Tibial artery (tissue), 4 donors: Measurements from ENCODE around the gene WNT6.

Experiments used
- DNase-seq, 2 donors: peaks; one replicate each; pipeline ENCODE4 v3.0.0-alpha.2; 2019
- H3K27ac ChIP-seq, 2 donors: fragments of 200-600 bp; sonication (generic) in 1 of 2; 1 replicate in 1 of 2; 2 replicates in 1 of 2; pipeline ENCODE4 v1.5.1; 2018 to 2019; ENCODE audit warnings: mild to moderate bottlenecking in 1 of 2
- H3K27me3 ChIP-seq, 2 donors: fragments of 200-600 bp; sonication (generic) in 1 of 2; one replicate each; pipeline versions ENCODE4 v1.5.1 to v1.6.0; 2016 to 2019
- H3K36me3 ChIP-seq, 3 donors: fragments of 200-600 bp; sonication (generic) in 2 of 3; one replicate each; pipeline ENCODE4 v1.5.1; 2016 to 2019; ENCODE audit warnings: mild to moderate bottlenecking in 2 of 3
- H3K4me1 ChIP-seq, 4 donors: fragments of 200-600 bp; sonication (generic) in 2 of 4; 1 replicate in 3 of 4; 2 replicates in 1 of 4; pipeline ENCODE4 v1.5.1; 2016 to 2019
- H3K4me3 ChIP-seq, 2 donors: fragments of 200-600 bp; sonication (generic) in 1 of 2; 1 replicate in 1 of 2; 2 replicates in 1 of 2; pipeline ENCODE4 v1.5.1; 2018 to 2019; ENCODE audit warnings: mild to moderate bottlenecking in 2 of 2
- H3K9me3 ChIP-seq, 3 donors: fragments of 200-600 bp; sonication (generic) in 1 of 3; one replicate each; pipeline ENCODE4 v1.5.1; 2016 to 2019
- CTCF ChIP-seq, 2 experiments: fragments of 200-600 bp in 1 of 2; fragments of 450-650 bp in 1 of 2; IDR thresholded peaks; one replicate each; pipeline ENCODE4 v1.5.1; 2017 to 2019; ENCODE audit warnings: antibody characterized with exemption in 2 of 2, mild to moderate bottlenecking in 1 of 2, moderate library complexity in 1 of 2
- intact Hi-C: fragments of 100-400 bp; cut with DNase I; formaldehyde crosslinking; loops from one replicate; pipeline ENCODE4 v1.15.0; 2023; ENCODE audit warnings: low total_unique reads

The WNT6 gene

GRCh38 chr2:218813771-218814460 is 45.7 kb upstream of the WNT6 start:
- intact Hi-C loops: no loop called here
- no peak for DNase-seq
- H3K27ac ChIP-seq: no peak overlapping the region
- H3K9me3 ChIP-seq: no peaks in the 10 kb centered on the region
- TF ChIP-seq CTCF (IDR thresholded peaks at IDR 0.05): no peak
- no peak overlapping the region for H3K4me3 ChIP-seq
- H3K4me1 ChIP-seq: no peaks in the 10 kb centered on the region
- no peaks in the 10 kb centered on the region for H3K27me3 ChIP-seq
- peaks cover 20 to 73% (median 52%) of the 10 kb centered on the region in 3 donors for H3K36me3 ChIP-seq

- no peak overlapping the region for H3K4me3 ChIP-seq
- H3K9me3 ChIP-seq: no peaks in the 10 kb centered on the region
- H3K4me1 ChIP-seq: no peaks in the 10 kb centered on the region
- no peak for DNase-seq
- intact Hi-C loops: no loop called here
- TF ChIP-seq CTCF (IDR thresholded peaks at IDR 0.05): no peak
- H3K27me3 ChIP-seq: no peaks in the 10 kb centered on the region
- H3K36me3 ChIP-seq: peaks cover 20 to 78% (median 52%) of the 10 kb centered on the region in 3 donors
- no peak overlapping the region for H3K27ac ChIP-seq
These were observed 44.9 kb upstream of the WNT6 start for GRCh38 chr2:218814540-218815243.

GRCh38 chr2:218815244-218815637 is 44.4 kb upstream of the WNT6 start:
- Histone ChIP-seq H3K9me3 (no peaks in the 10 kb centered on the region), H3K27me3 (no peaks in the 10 kb centered on the region), H3K27ac (no peak overlapping the region), H3K36me3 (peaks cover 20 to 82% (median 58%) of the 10 kb centered on the region in 3 donors), H3K4me1 (no peaks in the 10 kb centered on the region), H3K4me3 (no peak overlapping the region)
- DNase-seq: no peak
- intact Hi-C loops: no loop called here
- TF ChIP-seq CTCF (IDR thresholded peaks at IDR 0.05): no peak

- H3K4me3 ChIP-seq: no peak overlapping the region
- H3K4me1 ChIP-seq: no peaks in the 10 kb centered on the region
- intact Hi-C loops: no loop called here
- no peak for TF ChIP-seq CTCF (IDR thresholded peaks at IDR 0.05)
- no peaks in the 10 kb centered on the region for H3K27me3 ChIP-seq
- H3K36me3 ChIP-seq: peaks cover 20 to 86% (median 59%) of the 10 kb centered on the region in 3 donors
- no peak overlapping the region for H3K27ac ChIP-seq
- no peaks in the 10 kb centered on the region for H3K9me3 ChIP-seq
- DNase-seq: no peak
These were observed 44.0 kb upstream of the WNT6 start for GRCh38 chr2:218815649-218816048.

- no peak for TF ChIP-seq CTCF (IDR thresholded peaks at IDR 0.05)
- Histone ChIP-seq H3K4me1 (no peaks in the 10 kb centered on the region), H3K36me3 (peaks cover 20 to 90% (median 59%) of the 10 kb centered on the region in 3 donors), H3K27ac (no peak overlapping the region), H3K9me3 (no peaks in the 10 kb centered on the region), H3K27me3 (no peaks in the 10 kb centered on the region), H3K4me3 (no peak overlapping the region)
- DNase-seq: no peak
- intact Hi-C loops: no loop called here
These were observed 43.0 kb upstream of the WNT6 start for GRCh38 chr2:218816561-218817011.
